Upper lobe of left lung (tissue), 6 donors: ENCODE measurements around the gene MMGT1. TPM values are rescaled to one million over a fixed set of nuclear protein-coding genes. Genes with fewer than 3 reads are reported as not detected.

ENCODE experiments used
- ATAC-seq, 2 donors: fragments of 200-7000 bp; cut with Tn5 transposase; one replicate each; pipeline ENCODE4 v1.9.1; 2022; ENCODE audit warnings: mild to moderate bottlenecking in 2 of 2, moderate library complexity in 2 of 2; ENCODE audit not compliant: low FRiP score in 2 of 2
- DNase-seq, 2 donors: peaks; one replicate each; pipeline ENCODE4 v3.0.0-alpha.2; 2019 to 2020
- H3K27ac ChIP-seq, 4 donors: fragments of 200-600 bp; sonication (generic); one replicate each; pipeline ENCODE4 v1.5.1; 2016 to 2019
- H3K27me3 ChIP-seq, 4 donors: fragments of 200-600 bp; sonication (generic); one replicate each; pipeline ENCODE4 v1.5.1; 2017 to 2019
- H3K36me3 ChIP-seq, 4 donors: fragments of 200-600 bp; sonication (generic); one replicate each; pipeline ENCODE4 v1.5.1; 2016 to 2019
- H3K4me1 ChIP-seq, 4 donors: fragments of 200-600 bp; sonication (generic); one replicate each; pipeline ENCODE4 v1.5.1; 2018 to 2019
- H3K4me3 ChIP-seq, 4 donors: fragments of 200-600 bp; sonication (generic); one replicate each; pipeline ENCODE4 v1.5.1; 2017 to 2019; ENCODE audit warnings: mild to moderate bottlenecking in 2 of 4, moderate library complexity in 1 of 4
- H3K9me3 ChIP-seq, 4 donors: fragments of 200-600 bp; sonication (generic); one replicate each; pipeline ENCODE4 v1.5.1; 2018 to 2019
- EP300 ChIP-seq, 4 donors: sonication (generic); formaldehyde crosslinking; IDR thresholded peaks; one replicate each; pipeline ENCODE4 v1.5.1; 2017; ENCODE audit warnings: antibody characterized with exemption in 4 of 4, control low read depth in 2 of 4
- POLR2A ChIP-seq, 4 donors: fragments of 450-650 bp; IDR thresholded peaks; one replicate each; pipeline ENCODE4 v1.5.1; 2016 to 2017; ENCODE audit warnings: antibody characterized with exemption in 4 of 4, mild to moderate bottlenecking in 2 of 4
- POLR2AphosphoS5 ChIP-seq, 2 donors: sonication (generic); formaldehyde crosslinking; IDR thresholded peaks; one replicate each; pipeline ENCODE4 v1.5.1; 2017; ENCODE audit warnings: antibody characterized with exemption in 2 of 2
- WGBS, 2 donors: methylation state at CpG; one replicate each; pipeline ENCODE4 v1.1.5; 2017 to 2018; 5-methylcytosine and 5-hydroxymethylcytosine counted together
- total RNA-seq, 6 donors: library from RNA; depleted of rRNA in 4 of 6; stranded (reverse); fragments of >200 nt in 4 of 6; gene quantifications; one replicate each; pipeline versions ENCODE4 v1.1.0 to v1.2.1, GENCODE V29; 2016 to 2021
- TF ChIP-seq, protein P1 (sequence below), 6 experiments: fragments of 450-650 bp in 4 of 6; fragments of 200-600 bp in 2 of 6; sonication (generic) in 2 of 6; IDR thresholded peaks; one replicate each; pipeline ENCODE4 v1.5.1; 2016 to 2019; ENCODE audit warnings: antibody characterized with exemption in 6 of 6
- donor health status: DM: no; HTN: no; CAD: no; lungs with moderate emphysema.
- donor health status: DM: no; HTN: yes; CAD: no; lungs with severe emphysema.

Gene MMGT1
- total RNA-seq, 6 donors from 2014 or later = 7.2 to 32.2 (median 24.9) TPM

DNA sequence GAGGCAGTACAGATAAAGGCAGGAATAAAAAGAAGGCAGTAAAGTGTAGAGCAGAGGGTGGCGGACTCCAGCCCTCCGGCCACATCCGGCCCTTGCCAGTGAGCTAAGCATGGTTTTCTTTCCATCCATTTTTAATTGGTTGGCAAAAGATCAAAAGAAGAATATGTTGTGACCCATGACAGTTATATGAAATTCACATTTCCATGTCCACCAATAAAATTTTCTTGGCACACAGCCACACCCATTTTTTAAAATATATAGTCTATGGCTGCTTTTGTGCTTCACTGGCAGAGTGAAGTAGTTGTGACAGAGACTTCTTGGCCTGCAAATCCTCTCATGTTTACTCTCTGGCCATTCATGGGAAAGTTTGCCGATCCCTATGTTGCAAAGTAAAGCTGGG is 41.2 kb upstream of the MMGT1 start:
- ATAC-seq = no peak
- TF ChIP-seq, protein P1, sequence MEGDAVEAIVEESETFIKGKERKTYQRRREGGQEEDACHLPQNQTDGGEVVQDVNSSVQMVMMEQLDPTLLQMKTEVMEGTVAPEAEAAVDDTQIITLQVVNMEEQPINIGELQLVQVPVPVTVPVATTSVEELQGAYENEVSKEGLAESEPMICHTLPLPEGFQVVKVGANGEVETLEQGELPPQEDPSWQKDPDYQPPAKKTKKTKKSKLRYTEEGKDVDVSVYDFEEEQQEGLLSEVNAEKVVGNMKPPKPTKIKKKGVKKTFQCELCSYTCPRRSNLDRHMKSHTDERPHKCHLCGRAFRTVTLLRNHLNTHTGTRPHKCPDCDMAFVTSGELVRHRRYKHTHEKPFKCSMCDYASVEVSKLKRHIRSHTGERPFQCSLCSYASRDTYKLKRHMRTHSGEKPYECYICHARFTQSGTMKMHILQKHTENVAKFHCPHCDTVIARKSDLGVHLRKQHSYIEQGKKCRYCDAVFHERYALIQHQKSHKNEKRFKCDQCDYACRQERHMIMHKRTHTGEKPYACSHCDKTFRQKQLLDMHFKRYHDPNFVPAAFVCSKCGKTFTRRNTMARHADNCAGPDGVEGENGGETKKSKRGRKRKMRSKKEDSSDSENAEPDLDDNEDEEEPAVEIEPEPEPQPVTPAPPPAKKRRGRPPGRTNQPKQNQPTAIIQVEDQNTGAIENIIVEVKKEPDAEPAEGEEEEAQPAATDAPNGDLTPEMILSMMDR (IDR thresholded peaks at IDR 0.05) = no peak
- no peak for TF ChIP-seq POLR2A (IDR thresholded peaks at IDR 0.05)
- no peak for TF ChIP-seq EP300 (IDR thresholded peaks at IDR 0.05)
- no peak for TF ChIP-seq POLR2AphosphoS5 (IDR thresholded peaks at IDR 0.05)
- WGBS, 2 donors = 66 to 97% methylated on average over 4 of the region's 4 CpGs
- Histone ChIP-seq H3K36me3 (peaks cover 0 to 22% (median 0%) of the 10 kb centered on the region in 4 donors), H3K9me3 (no peaks in the 10 kb centered on the region), H3K27ac (no peak overlapping the region), H3K4me1 (no peaks in the 10 kb centered on the region), H3K4me3 (no peak overlapping the region), H3K27me3 (no peaks in the 10 kb centered on the region)
- DNase-seq = no peak

DNA sequence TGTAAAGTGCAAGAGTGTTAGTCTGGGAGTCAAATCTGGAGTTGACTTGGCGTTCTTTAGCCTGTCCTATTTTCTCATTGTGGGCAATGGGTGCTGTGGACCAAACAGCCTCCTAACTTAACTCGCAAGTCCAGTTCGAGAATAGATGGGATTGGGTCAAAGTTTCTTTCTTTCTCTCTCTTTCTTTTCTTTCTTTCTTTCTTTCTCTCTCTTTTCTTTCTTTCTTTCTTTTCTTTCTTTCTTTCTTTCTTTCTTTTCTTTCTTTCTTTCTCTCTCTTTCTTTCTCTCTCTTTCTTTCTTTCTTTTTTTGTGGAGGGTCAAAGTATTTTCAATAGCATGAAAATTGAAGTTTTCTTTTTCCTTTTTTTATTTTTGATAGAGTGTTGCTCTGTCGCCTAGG is 14.5 kb upstream of the MMGT1 start:
- no peak for DNase-seq
- no peak for ATAC-seq
- Histone ChIP-seq H3K27me3 (no peaks in the 10 kb centered on the region), H3K27ac (no peak overlapping the region), H3K4me3 (no peak overlapping the region), H3K36me3 (no peaks in the 10 kb centered on the region), H3K4me1 (peaks cover 0 to 8% (median 5%) of the 10 kb centered on the region in 4 donors), H3K9me3 (no peaks in the 10 kb centered on the region)
- WGBS, 2 donors = 78 to 92% methylated on average over 4 of the region's 4 CpGs
- TF ChIP-seq POLR2A (IDR thresholded peaks at IDR 0.05) (no peak), POLR2AphosphoS5 (IDR thresholded peaks at IDR 0.05) (no peak), EP300 (IDR thresholded peaks at IDR 0.05) (no peak)
- TF ChIP-seq, protein P1 (IDR thresholded peaks at IDR 0.05) = no peak

DNA sequence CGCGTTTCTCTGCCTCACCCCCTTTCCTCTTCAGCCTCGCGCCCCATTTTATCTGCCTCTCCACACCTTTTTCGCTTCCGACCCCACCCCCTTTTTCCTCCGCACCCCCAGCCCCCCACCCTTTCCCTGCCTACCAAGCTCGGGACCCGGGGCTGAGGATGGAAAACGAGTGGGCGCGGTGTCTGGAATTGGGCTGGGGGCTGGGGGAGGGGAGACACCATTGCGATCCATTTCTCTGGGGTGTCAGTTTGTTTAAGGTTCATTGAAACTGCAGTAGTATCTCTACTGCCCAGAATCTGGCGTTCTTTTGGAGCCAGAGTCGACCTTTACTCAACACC is 12.2 kb upstream of the MMGT1 start:
- no peak for DNase-seq
- Histone ChIP-seq H3K36me3 (no peaks in the 10 kb centered on the region), H3K9me3 (no peaks in the 10 kb centered on the region), H3K4me1 (peaks cover 0 to 8% (median 5%) of the 10 kb centered on the region in 4 donors), H3K27me3 (no peaks in the 10 kb centered on the region), H3K4me3 (peak overlapping the region; percentile 49 to 80 (median 64)), H3K27ac (peak overlapping the region in 3 of 4 donors; percentile 79 to 86 (median 82))
- WGBS, 2 donors = 0 to 42% methylated on average over 11 to 12 of the region's 15 CpGs
- ATAC-seq = no peak
- TF ChIP-seq POLR2AphosphoS5 (IDR thresholded peaks at IDR 0.05) = no peak
- no peak for TF ChIP-seq POLR2A (IDR thresholded peaks at IDR 0.05)
- no peak for TF ChIP-seq EP300 (IDR thresholded peaks at IDR 0.05)
- TF ChIP-seq, protein P1 (IDR thresholded peaks at IDR 0.05) = no peak

DNA sequence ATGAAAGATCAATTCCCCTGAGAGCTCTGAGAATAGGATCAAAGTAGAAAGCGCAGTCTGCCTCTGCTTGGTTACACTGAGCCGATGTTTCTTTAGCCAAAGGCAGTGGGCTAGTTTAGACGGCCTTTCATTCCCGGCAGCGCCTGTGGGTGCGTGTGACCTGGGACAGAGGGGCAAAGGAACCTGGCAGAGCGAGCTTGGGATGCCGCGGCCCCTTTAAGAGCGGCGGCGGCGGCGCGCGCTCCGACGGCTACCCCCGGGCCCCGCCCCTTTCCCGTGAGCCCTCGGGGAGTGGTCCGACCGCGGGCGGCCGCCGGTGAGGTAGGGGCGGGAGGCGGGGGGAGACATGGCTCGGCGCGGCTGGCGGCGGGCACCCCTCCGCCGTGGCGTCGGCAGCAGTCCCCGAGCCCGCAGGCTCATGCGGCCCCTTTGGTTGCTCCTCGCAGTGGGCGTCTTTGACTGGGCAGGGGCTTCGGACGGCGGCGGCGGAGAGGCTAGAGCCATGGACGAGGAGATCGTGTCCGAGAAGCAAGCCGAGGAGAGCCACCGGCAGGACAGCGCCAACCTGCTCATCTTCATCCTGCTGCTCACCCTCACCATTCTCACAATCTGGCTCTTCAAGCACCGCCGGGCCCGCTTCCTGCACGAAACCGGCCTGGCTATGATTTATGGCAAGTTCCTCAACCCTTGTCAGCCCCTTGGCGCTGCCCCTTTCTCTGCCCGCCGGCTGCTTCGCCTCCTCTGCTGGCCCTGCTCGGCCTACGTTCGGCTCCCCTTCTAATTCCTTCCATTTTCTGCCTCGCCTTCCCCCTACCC is 11.6 kb upstream of the MMGT1 start, which contains the start of gene SLC9A6:
Gene SLC9A6 (plus strand): TSS at position 279 of the 816 bp plus-strand sequence. CDS start 224 bp downstream, at position 503.
- no peaks in the 10 kb centered on the region for H3K36me3 ChIP-seq
- WGBS, 2 donors = 2 to 54% methylated on average over 11 to 62 of the region's 68 CpGs
- peak; percentile 16 to 69 for TF ChIP-seq POLR2AphosphoS5 (IDR thresholded peaks at IDR 0.05)
- TF ChIP-seq EP300 (IDR thresholded peaks at IDR 0.05) = no peak
- peak in 2 of 4 donors; percentile 43 to 56 for TF ChIP-seq POLR2A (IDR thresholded peaks at IDR 0.05)
- TF ChIP-seq, protein P1 (IDR thresholded peaks at IDR 0.05) = no peak
- peaks cover 0 to 8% (median 5%) of the 10 kb centered on the region in 4 donors for H3K4me1 ChIP-seq
- no peaks in the 10 kb centered on the region for H3K27me3 ChIP-seq
- DNase-seq (peak; percentile 82 to 94), ATAC-seq (peak; percentile 91 to 98)
- H3K27ac ChIP-seq = peak within 1 kb of the TSS; percentile 79 to 86 (median 80)
- H3K9me3 ChIP-seq = no peaks in the 10 kb centered on the region
- peak within 1 kb of the TSS; percentile 49 to 80 (median 64) for H3K4me3 ChIP-seq
